SU-DHL-6 (cell line): Measurements from ENCODE around the gene PIP5K1B.

Experiments
- CTCF ChIP-seq: fragments of 200-600 bp; sonication (generic); IDR thresholded peaks from one replicate; pipeline ENCODE4 v1.5.1; 2017; ENCODE audit warnings: antibody characterized with exemption, mild to moderate bottlenecking, low read length, moderate library complexity; ENCODE audit not compliant: insufficient read depth, poor library complexity, severe bottlenecking
- EZH2phosphoT487 ChIP-seq: fragments of 200-600 bp; sonication (generic), shearing (Covaris generic); conservative IDR thresholded peaks from 2 replicates; pipeline ENCODE4 v1.6.1; 2018; ENCODE audit warnings: mild to moderate bottlenecking, antibody characterized with exemption, low read length, moderate library complexity, mixed read lengths

- TF ChIP-seq CTCF (no peak), EZH2phosphoT487 (no peak)
These were observed 235.5 kb downstream of the PIP5K1B start for GRCh38 chr9:68940573-68940972.
